HPDE6-E6E7 (cell line): Measurements from ENCODE around the gene FZD1.

Source experiments
- DNase-seq: peaks from one replicate; pipeline ENCODE4 v3.0.0; 2011; ENCODE audit warnings: missing footprints; ENCODE audit errors: extremely low spot score

Gene FZD1

DNA sequence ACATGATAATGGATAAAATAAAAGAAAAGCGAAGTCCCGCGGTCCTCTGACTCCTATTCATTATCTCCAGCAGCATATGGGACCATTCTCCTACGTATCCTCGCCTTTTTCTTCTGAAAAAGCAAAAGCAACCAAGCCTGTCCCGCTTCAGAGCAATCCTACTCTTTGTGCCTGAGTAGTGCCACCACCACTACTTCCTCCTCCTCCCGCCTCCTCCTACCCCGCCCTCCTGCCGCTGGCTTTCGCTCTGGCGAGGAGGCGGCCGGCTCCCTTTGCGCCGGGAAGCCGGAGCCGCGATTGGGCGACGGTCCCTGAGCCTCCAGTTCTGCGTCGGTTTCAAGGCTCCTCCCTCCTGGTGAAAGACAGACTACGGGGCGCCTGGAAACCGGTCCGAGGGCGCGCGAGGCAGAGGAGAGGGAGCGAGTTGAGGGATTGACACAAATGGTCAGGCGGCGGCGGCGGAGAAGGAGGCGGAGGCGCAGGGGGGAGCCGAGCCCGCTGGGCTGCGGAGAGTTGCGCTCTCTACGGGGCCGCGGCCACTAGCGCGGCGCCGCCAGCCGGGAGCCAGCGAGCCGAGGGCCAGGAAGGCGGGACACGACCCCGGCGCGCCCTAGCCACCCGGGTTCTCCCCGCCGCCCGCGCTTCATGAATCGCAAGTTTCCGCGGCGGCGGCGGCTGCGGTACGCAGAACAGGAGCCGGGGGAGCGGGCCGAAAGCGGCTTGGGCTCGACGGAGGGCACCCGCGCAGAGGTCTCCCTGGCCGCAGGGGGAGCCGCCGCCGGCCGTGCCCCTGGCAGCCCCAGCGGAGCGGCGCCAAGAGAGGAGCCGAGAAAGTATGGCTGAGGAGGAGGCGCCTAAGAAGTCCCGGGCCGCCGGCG is at the start of gene FZD1:
FZD1 (plus strand) TSS at position 388 of the 878 bp plus-strand sequence; CDS start at position 836, 448 bp downstream.
- peak; percentile 80 for DNase-seq

DNA sequence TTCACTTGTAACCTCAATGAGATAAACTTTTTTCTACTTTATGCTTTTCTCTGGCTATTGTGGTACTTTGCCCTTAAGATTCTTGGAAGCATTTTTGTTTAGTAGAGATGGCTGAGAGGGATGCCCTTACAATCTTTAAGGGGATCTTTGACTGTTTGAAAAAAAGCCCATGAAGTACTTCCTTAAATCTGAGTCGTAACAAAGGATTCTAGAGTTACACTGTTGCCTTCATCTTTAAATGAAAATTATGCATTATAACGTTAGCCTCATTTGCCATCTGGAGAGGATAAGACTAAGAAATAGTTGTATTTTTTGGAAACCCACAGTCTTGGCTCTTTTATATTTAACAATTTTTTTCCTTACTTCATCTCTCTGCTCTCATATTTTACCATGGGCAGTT is 37.8 kb upstream of the FZD1 start:
- DNase-seq: no peak

GRCh38 chr7:91228327-91228726 is 35.9 kb upstream of the FZD1 start:
- DNase-seq: no peak

- no peak for DNase-seq
These were observed 35.2 kb upstream of the FZD1 start for GRCh38 chr7:91228927-91229558.

DNA sequence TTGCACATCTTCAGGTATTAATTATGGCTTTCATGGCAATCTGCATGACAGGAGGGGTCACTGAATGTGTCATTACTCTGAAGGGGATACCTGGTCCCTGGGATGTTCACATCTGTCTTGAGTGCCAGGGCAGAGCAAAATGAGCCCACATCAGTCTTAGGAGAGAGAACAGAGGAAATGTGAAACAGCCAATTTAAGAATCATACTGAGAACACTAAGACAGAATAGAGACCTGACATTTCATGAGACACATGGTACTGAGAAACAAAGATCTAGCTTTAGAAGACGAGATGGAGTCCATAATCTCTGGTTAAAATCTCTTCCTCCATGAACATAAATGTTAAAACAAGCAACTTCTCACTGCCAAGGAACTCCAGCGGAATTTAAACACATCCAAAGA is 34.1 kb upstream of the FZD1 start:
- DNase-seq: no peak

GRCh38 chr7:91230503-91230902 is 33.7 kb upstream of the FZD1 start:
- no peak for DNase-seq

DNA sequence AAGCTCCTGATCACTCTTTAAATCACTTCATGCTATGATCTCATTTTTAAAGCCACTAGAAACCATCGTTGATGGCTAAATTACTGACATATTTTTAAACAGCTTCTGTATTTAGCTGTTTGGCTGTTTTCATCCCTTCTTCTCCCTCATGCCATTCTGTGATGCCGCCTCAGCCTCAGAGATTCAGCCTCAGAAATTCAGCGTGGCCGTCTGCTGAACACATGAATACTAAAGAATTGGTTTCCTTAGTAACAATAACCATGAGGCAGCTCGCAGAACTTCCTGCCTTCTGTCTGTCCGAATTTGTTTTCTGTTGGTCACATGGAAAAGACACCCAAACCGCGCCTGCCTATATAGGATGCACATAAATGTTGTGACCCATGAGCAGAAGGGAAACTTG is 31.0 kb upstream of the FZD1 start:
- no peak for DNase-seq

DNA sequence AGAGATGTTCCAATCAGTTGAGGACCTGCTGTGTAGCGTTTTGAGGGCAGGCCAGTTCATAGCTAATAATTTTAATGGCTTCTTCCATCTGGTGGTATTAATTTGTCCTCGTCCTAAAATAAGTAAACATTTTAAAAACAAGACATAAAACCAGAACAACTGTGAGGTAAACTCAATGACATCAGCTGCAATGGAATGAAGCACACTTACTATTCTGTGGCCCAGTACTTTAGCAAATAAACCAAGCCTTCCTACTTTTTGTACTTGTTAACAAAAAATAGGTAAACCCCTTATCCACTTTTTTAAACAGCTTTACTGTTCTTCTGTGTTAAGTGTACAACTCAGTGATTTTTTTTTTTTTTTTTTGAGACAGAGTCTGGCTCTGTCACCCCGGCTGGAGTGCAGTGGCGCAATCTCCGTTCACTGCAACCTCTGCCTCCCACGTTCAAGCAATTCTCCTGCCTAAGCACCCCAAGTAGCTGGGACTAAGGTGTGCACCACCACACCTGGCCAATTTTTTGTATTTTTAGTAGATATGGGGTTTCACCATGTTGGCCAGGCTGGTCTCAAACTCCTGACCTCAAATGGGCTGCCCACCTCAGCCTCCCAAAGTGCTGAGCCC is 28.9 kb upstream of the FZD1 start:
- no peak for DNase-seq

- no peak for DNase-seq
These were observed 25.0 kb upstream of the FZD1 start for GRCh38 chr7:91239171-91239604.

DNA sequence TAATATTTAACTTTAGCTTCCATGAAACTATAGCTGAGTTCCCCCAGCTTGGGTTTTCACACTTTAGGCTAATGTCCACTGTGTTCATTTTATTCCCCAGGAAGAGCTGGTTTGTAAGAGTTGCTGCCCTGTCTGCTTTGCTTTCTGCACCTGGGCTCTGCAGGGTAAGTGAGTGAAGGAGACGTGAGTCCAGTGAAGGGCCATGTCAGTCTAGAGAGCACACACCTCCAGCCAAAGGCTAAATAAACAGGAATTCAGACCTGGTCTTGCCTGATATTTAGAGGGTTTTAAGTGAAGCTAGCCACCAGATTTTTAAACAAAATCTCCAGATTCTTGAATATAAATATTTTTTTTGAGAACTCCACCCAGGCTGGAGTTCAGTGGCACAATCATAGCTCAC is 24.5 kb upstream of the FZD1 start:
- DNase-seq: no peak

DNA sequence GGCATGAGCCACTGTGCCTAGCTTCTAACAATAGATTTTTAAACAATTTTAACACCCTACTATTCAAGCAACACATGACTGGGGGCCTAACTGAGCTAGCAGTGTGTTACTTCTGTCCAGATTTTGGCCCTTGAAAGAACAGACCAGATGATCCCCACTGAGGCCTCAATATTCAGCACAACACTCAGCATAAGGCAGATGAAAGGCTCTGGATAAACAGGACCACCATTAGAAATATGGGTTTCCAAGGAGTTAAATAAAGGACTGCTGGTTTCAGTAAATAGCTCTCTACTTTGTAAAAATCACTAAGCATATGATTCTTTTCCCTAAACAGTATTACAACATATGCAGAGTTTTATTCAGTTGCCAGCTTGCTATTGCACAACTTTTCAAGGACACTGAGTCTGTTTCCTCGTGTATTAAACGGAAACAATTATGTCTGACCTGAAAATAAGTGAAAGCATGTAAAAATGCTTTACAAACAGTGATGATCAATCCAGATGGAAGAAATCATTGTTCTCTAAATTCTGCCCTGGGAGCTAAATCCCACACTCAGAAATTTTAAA is 23.8 kb upstream of the FZD1 start:
- no peak for DNase-seq

DNA sequence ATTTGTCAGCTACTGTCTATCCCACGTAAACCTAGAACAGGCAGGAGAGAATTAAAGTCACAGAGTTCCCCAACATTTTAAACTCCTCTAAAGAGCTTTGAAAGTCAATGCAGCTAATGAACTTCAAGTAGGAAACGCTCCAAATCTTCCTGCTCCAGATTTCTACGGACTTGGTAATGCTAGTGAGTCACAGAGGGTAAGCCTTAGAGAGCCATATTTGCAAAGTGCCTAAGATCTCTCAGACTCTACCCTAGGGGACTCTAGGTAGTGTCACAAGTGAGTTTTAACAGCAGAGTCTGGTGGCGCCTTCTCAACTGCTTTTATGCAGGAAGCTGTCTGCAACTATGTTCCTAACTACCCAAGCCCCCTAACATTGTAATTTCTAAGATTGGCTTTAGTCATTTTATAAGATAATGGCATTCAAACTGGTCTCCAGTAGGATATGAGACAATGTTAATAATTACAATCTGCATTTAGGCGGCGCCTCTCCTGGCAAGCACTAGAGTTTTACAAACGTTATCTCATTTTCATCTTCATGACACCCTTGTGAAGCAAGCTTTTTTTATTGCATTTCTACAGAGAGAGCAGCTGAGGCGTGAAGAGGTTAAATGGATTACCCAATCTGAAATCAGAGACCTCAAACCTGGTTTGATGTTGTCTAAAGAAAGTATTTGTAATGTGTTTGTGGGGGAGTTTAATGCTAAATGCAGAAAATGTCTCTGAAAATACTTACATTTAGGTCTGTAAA is 22.0 kb upstream of the FZD1 start:
- DNase-seq: no peak

DNA sequence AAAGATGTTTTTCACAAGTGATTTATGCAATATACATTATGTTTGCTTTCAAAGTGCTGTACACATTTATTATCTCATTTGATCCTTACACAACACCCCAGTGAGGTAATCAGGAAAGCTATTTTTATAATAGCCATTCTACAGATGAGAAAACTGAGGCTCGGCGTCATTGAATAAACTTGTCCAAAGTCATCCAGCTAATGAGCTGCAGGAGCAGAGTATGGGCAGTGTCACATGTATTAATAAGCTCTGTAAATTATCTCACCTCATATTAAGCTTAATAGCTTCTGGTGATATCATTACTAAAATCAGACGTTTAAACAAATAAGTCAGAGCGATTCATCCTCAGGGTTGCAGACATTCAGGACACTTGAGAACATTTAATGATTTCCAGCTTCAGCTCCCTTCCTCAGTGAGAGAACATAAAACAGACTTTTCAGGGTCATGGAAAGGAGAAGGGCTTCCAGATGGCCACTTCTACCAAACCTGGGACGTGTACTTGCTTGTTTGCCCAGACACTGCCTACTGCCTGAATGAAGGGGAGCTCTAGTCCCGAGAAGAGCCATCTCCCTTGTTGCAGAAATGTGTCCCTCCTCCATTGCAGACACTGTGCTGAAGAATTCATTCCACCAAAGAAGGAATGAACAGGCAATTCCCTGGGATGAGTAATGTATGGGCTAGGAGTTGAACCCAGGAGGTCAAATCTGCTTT is 20.5 kb upstream of the FZD1 start:
- no peak for DNase-seq

- no peak for DNase-seq
These were observed 16.7 kb upstream of the FZD1 start for GRCh38 chr7:91247500-91247899.

- no peak for DNase-seq
These were observed 15.2 kb upstream of the FZD1 start for GRCh38 chr7:91248996-91249395.

GRCh38 chr7:91249506-91250233 is 14.6 kb upstream of the FZD1 start:
- peak; percentile 78 for DNase-seq

DNA sequence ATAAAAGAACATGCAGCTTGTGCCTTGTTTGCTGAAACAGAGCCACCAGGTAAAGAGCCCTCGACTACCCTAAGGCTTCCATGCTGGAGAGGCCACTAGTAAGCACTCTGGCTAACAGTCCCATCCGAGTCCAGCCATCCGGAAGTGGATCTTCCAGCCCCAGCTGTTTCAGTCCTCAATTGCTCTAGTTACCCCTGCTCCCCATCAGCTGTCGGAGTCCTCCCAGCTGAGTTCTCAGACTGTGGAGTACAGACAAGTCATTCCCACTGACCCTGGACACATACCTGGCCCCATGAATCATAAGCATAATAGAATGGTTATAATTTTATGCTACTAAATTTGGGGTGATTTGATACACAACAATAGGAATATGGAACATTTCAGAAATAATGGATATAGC is 13.5 kb upstream of the FZD1 start:
- DNase-seq: no peak

DNA sequence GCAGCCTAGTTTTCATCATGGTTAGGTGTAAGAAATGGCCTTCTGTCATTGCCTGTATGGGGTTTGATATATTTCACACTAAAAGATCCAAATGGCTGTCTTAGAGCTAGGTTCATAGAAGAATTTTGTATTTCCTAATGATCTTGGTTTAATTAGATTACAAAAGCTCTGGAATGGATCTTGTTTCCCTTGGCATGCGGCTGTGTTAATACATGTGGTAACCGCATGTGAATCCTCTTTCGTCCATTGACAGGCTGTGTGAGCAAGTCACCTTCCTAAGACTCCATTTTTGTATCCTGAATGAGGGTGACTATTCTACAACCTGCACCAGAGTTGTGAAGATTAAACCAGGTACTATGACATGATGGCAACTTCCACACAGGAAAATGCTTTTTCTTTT is 12.4 kb upstream of the FZD1 start:
- DNase-seq: no peak

GRCh38 chr7:91263384-91264045 is 718 bp upstream of the FZD1 start:
- DNase-seq: no peak
